ENCODE measurements around the gene NR1D1. TPM values are rescaled to one million over a fixed set of nuclear protein-coding genes. Genes with fewer than 3 reads are reported as not detected.

The NR1D1 gene
- total and polyA plus RNA-seq, 2 of the 13 experiments (the other 11 are each of a cell fraction or from before 2014, with no cell fraction given), result 2.1 to 2.7 TPM

DNA sequence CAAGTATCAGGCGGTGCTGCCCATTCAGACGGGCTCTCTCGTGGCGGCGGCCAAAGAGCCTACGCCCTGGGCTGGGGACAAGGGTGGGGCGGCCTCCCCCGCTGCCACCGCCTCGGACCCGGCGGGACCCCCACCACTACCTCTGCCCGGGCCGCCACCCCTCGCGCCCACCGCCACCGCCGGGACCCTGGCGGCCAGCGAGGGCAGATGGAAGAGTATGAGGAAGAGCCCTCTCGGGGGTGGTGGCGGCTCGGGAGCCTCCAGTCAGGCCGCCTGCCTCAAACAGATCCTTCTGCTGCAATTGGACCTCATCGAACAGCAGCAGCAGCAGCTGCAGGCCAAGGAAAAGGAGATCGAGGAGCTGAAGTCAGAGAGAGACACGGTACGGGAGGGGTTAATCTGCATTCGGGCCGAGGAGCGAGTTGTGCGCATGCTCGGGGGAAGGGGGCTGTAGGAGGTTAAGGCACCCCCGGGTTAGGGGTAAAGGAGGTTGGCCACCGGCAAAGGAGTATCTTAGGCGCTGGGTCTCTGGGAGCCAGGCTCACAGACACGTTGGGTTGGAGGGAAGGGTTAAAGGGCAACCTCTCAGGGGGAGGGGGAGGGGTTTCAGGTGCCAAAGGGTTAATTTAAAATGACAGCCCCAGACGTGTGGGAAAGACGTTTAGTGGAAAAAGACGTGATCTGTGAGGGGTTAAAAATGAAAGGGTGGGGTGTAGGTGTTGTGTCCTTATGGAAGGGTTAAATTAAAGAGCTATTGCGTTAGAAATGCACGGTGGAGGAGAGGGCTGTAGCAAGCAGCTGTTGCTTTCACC is 22.8 kb upstream of the NR1D1 start (continued):
- no peak for TF ChIP-seq DMTF1 (CRISPR knock-in tag; IDR thresholded peaks at IDR 0.05)
- TF ChIP-seq ZBTB7B (CRISPR knock-in tag; IDR thresholded peaks at IDR 0.05), result no peak
- TF ChIP-seq ZNF326 (CRISPR knock-in tag; IDR thresholded peaks at IDR 0.05; ENCODE audit: borderline replicate concordance), result no peak; the same call in 1 of the 2 replicates
- TF ChIP-seq SOX13 (IDR thresholded peaks at IDR 0.05), result no peak
- 0 out of 4 replicates have a peak, but pooled peaks of 1 of the 2 experiments have one; percentile 2 for TF ChIP-seq SOX13 (CRISPR knock-in tag; conservative IDR thresholded peaks at IDR 0.05 in 1 of 2, IDR thresholded peaks at IDR 0.05 in 1 of 2)
- no peak for TF ChIP-seq CENPBD1 (CRISPR knock-in tag; IDR thresholded peaks at IDR 0.05; ENCODE audit: borderline replicate concordance, low read depth)
- no peak for TF ChIP-seq RORA (CRISPR knock-in tag; IDR thresholded peaks at IDR 0.05)
- no peak for TF ChIP-seq SATB2 (CRISPR knock-in tag; IDR thresholded peaks at IDR 0.05)
- TF ChIP-seq TAF15 (IDR thresholded peaks at IDR 0.05; ENCODE audit: low read depth, low read length, poor library complexity, severe bottlenecking), result no peak
- no peak for TF ChIP-seq MATR3 (CRISPR knock-in tag; IDR thresholded peaks at IDR 0.05)
- TF ChIP-seq, protein P1, sequence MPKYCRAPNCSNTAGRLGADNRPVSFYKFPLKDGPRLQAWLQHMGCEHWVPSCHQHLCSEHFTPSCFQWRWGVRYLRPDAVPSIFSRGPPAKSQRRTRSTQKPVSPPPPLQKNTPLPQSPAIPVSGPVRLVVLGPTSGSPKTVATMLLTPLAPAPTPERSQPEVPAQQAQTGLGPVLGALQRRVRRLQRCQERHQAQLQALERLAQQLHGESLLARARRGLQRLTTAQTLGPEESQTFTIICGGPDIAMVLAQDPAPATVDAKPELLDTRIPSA (CRISPR knock-in tag; IDR thresholded peaks at IDR 0.05; ENCODE audit: borderline replicate concordance), result no peak
- no peak for TF ChIP-seq SP2 (CRISPR knock-in tag; IDR thresholded peaks at IDR 0.05)
- TF ChIP-seq PLRG1 (conservative IDR thresholded peaks at IDR 0.05), result no peak
- TF ChIP-seq ZNF776 (CRISPR knock-in tag; IDR thresholded peaks at IDR 0.05), result no peak
- TF ChIP-seq MAFF (IDR thresholded peaks at IDR 0.05; ENCODE audit: low read depth, low read length), result no peak
- no peak for TF ChIP-seq SUZ12 (IDR thresholded peaks at IDR 0.05; ENCODE audit: low read depth, low read length)
- TF ChIP-seq SMAD1 (CRISPR knock-in tag; IDR thresholded peaks at IDR 0.05; ENCODE audit: borderline replicate concordance, low read depth), result no peak
- no peak for TF ChIP-seq HNRNPUL1 (IDR thresholded peaks at IDR 0.05; ENCODE audit: low read depth, low read length)
- TF ChIP-seq ARNT2 (CRISPR knock-in tag; IDR thresholded peaks at IDR 0.05; ENCODE audit: low read depth), result peak; percentile 79; the same call in 1 of the 2 replicates
- no peak for TF ChIP-seq FOXJ3 (CRISPR knock-in tag; IDR thresholded peaks at IDR 0.05; ENCODE audit: borderline replicate concordance)
- TF ChIP-seq YY1 (IDR thresholded peaks at IDR 0.05; ENCODE audit: insufficient read depth, insufficient replicate concordance, low read depth, low read length), result no peak
- TF ChIP-seq GTF2F1 (IDR thresholded peaks at IDR 0.05; ENCODE audit: low read length), result no peak
- TF ChIP-seq CCAR2 (optimal IDR thresholded peaks at IDR 0.05; ENCODE audit: low read depth, low read length), result no peak
- TF ChIP-seq, protein P2, sequence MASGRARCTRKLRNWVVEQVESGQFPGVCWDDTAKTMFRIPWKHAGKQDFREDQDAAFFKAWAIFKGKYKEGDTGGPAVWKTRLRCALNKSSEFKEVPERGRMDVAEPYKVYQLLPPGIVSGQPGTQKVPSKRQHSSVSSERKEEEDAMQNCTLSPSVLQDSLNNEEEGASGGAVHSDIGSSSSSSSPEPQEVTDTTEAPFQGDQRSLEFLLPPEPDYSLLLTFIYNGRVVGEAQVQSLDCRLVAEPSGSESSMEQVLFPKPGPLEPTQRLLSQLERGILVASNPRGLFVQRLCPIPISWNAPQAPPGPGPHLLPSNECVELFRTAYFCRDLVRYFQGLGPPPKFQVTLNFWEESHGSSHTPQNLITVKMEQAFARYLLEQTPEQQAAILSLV (CRISPR knock-in tag; IDR thresholded peaks at IDR 0.05; ENCODE audit: borderline replicate concordance), result peak; percentile 56; the same call in 1 of the 2 replicates
- TF ChIP-seq HCFC1 (IDR thresholded peaks at IDR 0.05; ENCODE audit: low read depth, low read length), result no peak
- no peak for TF ChIP-seq ZNF224 (CRISPR knock-in tag; IDR thresholded peaks at IDR 0.05)
- TF ChIP-seq BCL6 (CRISPR knock-in tag; IDR thresholded peaks at IDR 0.05), result no peak
